Small intestine (tissue), 7 donors: ENCODE measurements around the gene ZWILCH. TPM values are rescaled to one million over a fixed set of nuclear protein-coding genes. Genes with fewer than 3 reads are reported as not detected.

ENCODE experiments used
- DNase-seq, 2 donors: peaks; one replicate each; pipeline versions ENCODE4 v3.0.0 to v3.0.0-alpha.2; 2013
- FAIRE-seq: peaks from 2 replicates; lab custom pipeline; 2012; peaks lifted over from hg19 to GRCh38; lab: Jason Lieb, UNC
- H3K27ac ChIP-seq, 3 donors: one replicate each; pipeline ENCODE4 v1.5.1; 2013; ENCODE audit warnings: low read length in 2 of 3, mild to moderate bottlenecking in 2 of 3, control low read depth in 1 of 3, inconsistent platforms in 1 of 3, low read depth in 1 of 3, moderate library complexity in 1 of 3
- H3K27me3 ChIP-seq, 3 donors: one replicate each; pipeline ENCODE4 v1.6.1; 2013; ENCODE audit warnings: low read length in 3 of 3, inconsistent platforms in 1 of 3; ENCODE audit not compliant: control insufficient read depth in 3 of 3, insufficient read depth in 3 of 3
- H3K36me3 ChIP-seq, 3 donors: one replicate each; pipeline ENCODE4 v1.6.1; 2013; ENCODE audit warnings: low read length in 3 of 3, inconsistent platforms in 1 of 3, low read depth in 1 of 3, mild to moderate bottlenecking in 1 of 3, moderate library complexity in 1 of 3; ENCODE audit not compliant: control insufficient read depth in 3 of 3, insufficient read depth in 2 of 3
- H3K4me1 ChIP-seq, 3 donors: one replicate each; pipeline ENCODE4 v1.6.1; 2013; ENCODE audit warnings: low read length in 2 of 3, inconsistent platforms in 1 of 3, low read depth in 1 of 3, mild to moderate bottlenecking in 1 of 3, moderate library complexity in 1 of 3; ENCODE audit not compliant: control insufficient read depth in 3 of 3, insufficient read depth in 2 of 3
- H3K4me3 ChIP-seq, 3 donors: one replicate each; pipeline ENCODE4 v1.5.1; 2013; ENCODE audit warnings: low read length in 3 of 3, control low read depth in 1 of 3, inconsistent platforms in 1 of 3, low read depth in 1 of 3, mild to moderate bottlenecking in 1 of 3, moderate library complexity in 1 of 3
- H3K9me3 ChIP-seq, 2 donors: one replicate each; pipeline ENCODE4 v1.6.1; 2013; ENCODE audit warnings: low read depth in 1 of 2, low read length in 1 of 2; ENCODE audit not compliant: control insufficient read depth in 2 of 2, insufficient read depth in 1 of 2
- WGBS, 3 donors: extraction: QIAGEN DNeasy Blood & Tissue Kit; methylation state at CpG; one replicate each; pipeline ENCODE4 v1.1.7; 2013; 5-methylcytosine and 5-hydroxymethylcytosine counted together
- polyA plus RNA-seq, 4 donors: library from polyadenylated mRNA; stranded (reverse) in 3 of 4; unstranded in 1 of 4; fragments of 200-250 nt in 3 of 4; fragments of 120-200 nt in 1 of 4; gene quantifications; one replicate each; pipeline versions ENCODE4 v1.2.1 to v1.2.3, GENCODE V29; 2013
- donor health status: healthy with polysubstance abuse.
- donor health status: control.
- donor health status: control.
- donor health status: Bipolar disorder and iron deficiency.
- donor health status: healthy.

Gene ZWILCH
- polyA plus RNA-seq, 4 donors: 2.5 to 13.1 (median 8.5) TPM

DNA sequence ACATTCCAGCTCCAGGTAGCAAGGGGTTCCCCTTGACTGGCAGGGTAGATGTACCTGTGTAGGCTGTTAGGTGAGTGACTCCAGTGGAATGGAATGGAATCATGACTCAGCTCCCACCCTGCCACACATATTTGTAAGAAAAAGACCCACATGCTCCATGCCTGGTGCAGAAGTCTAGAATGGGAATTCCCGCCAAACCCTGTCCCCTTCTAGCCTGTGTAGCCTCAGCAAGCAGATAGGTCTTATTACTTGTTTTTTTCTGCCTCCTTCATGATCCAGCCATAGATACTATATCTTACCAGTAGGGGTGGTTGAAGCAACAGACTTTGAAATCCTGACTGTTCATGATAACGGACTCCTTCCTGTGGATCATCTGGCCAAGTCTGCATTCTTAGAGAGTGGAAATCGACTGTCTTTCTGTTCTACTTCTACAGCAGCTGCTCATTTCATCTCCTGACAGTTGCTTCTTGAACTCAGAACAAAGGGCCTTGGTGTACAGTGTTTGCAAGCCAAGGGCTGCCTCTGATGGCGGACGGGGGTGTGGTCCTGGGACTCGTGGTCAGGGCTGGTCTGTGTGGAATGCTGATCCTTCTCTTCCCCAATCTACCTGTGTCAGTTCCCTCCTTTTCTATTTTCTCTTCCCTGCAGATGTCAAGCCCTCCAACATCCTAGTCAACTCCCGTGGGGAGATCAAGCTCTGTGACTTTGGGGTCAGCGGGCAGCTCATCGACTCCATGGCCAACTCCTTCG lies 23.8 kb upstream of the ZWILCH start:
- Histone ChIP-seq H3K27ac (no peak overlapping the region), H3K4me1 (no peaks in the 10 kb centered on the region), H3K36me3 (peaks cover 9 to 35% (median 9%) of the 10 kb centered on the region in 3 donors), H3K27me3 (no peaks in the 10 kb centered on the region), H3K9me3 (no peaks in the 10 kb centered on the region), H3K4me3 (no peak overlapping the region)
- DNase-seq (no peak), FAIRE-seq (no peak)
- 91 to 95% (median 94%) methylated on average over 10 of the region's 10 CpGs for WGBS, 3 donors

DNA sequence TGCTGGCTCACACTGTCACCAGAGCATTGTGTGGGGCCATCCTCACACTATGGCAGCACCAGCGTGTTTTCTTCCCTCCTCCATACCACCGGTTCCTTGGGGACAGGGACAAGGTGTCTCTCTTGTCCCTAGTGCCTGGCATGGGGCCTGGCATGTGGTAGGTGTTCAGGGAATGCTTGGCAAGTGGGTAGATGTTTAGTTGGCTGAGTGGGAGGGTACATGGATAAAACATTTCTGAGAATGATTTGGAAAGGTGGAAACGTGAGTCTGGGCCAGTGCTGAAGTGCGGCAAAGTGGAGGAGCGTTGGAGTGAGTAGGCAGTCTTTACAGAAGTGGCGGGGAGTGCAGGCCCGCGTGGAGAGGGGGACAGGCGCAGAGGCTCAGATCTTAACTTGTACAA lies 22.6 kb upstream of the ZWILCH start:
- Histone ChIP-seq H3K4me1 (no peaks in the 10 kb centered on the region), H3K36me3 (peaks cover 9 to 40% (median 9%) of the 10 kb centered on the region in 3 donors), H3K4me3 (no peak overlapping the region), H3K27ac (no peak overlapping the region), H3K9me3 (no peaks in the 10 kb centered on the region), H3K27me3 (no peaks in the 10 kb centered on the region)
- 88 to 91% (median 89%) methylated on average over 9 of the region's 9 CpGs for WGBS, 3 donors
- FAIRE-seq (no peak), DNase-seq (no peak)

- peaks cover 12 to 44% (median 12%) of the 10 kb centered on the region in 3 donors for H3K36me3 ChIP-seq
- H3K27ac ChIP-seq: no peak overlapping the region
Observed at GRCh38 chr15:66483131-66483566, 22.0 kb upstream of the ZWILCH start.

DNA sequence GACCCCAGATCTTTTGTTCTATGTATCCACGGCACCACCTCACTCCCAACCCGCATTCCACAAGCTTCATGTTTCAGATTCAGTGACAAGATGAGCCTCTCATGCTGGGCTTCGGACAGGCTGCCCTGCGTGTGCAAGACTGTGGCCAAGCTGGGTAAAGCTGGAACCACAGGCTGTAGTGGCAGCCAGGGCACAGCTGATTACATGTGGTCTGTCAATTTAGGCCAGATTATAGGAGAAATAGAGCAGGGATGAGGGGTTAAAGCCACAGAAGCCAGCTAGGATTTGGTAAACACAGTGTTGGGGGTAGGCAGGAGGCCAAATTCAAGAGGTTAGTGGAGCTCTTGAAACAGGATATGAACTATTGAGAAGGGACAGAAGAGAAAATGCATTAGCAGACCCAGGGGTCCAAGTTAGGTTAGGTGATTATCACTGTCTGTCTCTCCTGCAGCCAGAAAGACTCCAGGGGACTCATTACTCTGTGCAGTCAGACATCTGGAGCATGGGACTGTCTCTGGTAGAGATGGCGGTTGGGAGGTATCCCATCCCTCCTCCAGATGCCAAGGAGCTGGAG lies 20.5 kb upstream of the ZWILCH start:
- 87 to 96% (median 95%) methylated on average over 5 of the region's 5 CpGs for WGBS, 3 donors
- Histone ChIP-seq H3K4me3 (no peak overlapping the region), H3K27ac (no peak overlapping the region)

More at GRCh38 chr15:66483131-66483566, 22.0 kb upstream of the ZWILCH start:
- FAIRE-seq: no peak
- no peaks in the 10 kb centered on the region for H3K4me1 ChIP-seq
- no peaks in the 10 kb centered on the region for H3K27me3 ChIP-seq
- no peaks in the 10 kb centered on the region for H3K9me3 ChIP-seq
- 26 to 66% (median 37%) methylated on average over 3 of the region's 3 CpGs for WGBS, 3 donors
- no peak for DNase-seq
- H3K4me3 ChIP-seq: no peak overlapping the region

DNA sequence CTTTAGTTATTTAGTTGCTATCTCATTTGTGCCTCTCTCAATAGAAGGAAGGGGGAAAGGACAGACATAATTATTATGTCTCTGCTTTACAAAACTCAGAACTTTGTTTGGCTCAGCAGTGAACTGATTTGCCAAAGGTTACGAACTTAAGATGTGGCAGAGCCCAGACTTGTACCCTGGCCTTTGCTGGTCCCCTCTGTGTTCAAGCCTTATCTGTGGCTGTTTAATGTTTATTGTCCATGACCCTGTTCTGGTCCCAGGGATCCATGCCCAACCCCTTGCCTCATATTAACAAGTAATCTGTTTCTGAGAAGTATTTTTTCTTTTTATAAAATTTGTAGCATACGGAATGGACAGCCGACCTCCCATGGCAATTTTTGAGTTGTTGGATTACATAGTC lies 18.2 kb upstream of the ZWILCH start:
- 95 to 98% (median 96%) methylated on average over 3 of the region's 3 CpGs for WGBS, 3 donors
- Histone ChIP-seq H3K36me3 (peaks cover 21 to 64% (median 28%) of the 10 kb centered on the region in 3 donors), H3K9me3 (peaks cover 0 to 1% of the 10 kb centered on the region in 2 donors), H3K4me1 (no peaks in the 10 kb centered on the region), H3K4me3 (no peak overlapping the region), H3K27ac (no peak overlapping the region), H3K27me3 (no peaks in the 10 kb centered on the region)
- FAIRE-seq (no peak), DNase-seq (no peak)

More for the DNA sequence above, 20.5 kb upstream of the ZWILCH start:
- DNase-seq (no peak), FAIRE-seq (no peak)
- Histone ChIP-seq H3K27me3 (no peaks in the 10 kb centered on the region), H3K9me3 (no peaks in the 10 kb centered on the region), H3K36me3 (peaks cover 15 to 58% (median 20%) of the 10 kb centered on the region in 3 donors), H3K4me1 (no peaks in the 10 kb centered on the region)

DNA sequence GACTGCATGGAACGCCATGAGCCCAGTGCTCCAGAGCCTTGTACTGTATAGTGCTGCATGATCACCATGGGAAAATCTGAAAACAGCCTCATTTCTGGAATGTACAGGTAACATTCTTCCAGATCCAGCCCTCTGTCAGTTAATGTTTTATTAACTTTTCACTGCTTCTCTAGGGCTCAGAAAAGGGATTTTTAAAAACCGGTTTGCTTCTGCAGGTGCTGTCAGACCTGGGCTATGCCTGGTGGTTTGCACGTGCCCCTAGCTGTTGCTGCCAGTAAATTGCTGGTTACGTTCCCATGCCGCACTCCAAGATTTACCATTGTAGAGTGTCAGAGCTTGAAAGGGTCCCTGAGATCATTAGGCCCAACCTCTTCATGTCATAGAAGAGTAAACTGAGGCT lies 16.6 kb upstream of the ZWILCH start:
- peaks cover 23 to 58% (median 26%) of the 10 kb centered on the region in 3 donors for H3K36me3 ChIP-seq
- H3K4me3 ChIP-seq: no peak overlapping the region
- FAIRE-seq (no peak), DNase-seq (no peak)
- peaks cover 0 to 1% of the 10 kb centered on the region in 2 donors for H3K9me3 ChIP-seq
- H3K4me1 ChIP-seq: no peaks in the 10 kb centered on the region
- WGBS, 3 donors: 92 to 95% (median 93%) methylated on average over 5 of the region's 5 CpGs
- H3K27ac ChIP-seq: no peak overlapping the region
- H3K27me3 ChIP-seq: no peaks in the 10 kb centered on the region

DNA sequence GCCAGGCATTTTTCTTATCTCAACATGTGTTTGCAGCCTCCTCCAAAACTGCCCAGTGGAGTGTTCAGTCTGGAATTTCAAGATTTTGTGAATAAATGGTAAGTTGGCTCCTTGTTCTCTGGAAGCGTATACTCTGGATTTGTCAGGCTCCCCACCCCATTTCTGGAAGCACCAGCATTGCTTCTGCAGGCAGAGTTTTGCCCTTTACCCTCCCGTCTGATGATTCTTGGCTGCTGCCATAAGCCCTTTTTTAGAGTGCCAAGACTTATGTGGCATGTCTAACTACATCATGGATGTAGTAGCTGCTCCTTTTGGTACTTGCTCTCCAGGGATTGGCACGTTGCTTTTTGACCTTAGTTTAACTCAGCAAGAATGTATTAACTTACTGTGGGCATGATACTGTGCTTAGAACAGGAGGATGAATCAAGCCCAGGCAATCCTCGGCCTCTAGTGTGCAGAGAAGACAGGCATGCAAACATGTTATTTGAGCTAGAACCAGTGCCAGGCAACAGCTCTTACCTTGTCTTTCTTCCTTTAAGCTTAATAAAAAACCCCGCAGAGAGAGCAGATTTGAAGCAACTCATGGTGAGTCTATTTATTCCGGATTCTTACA lies 15.8 kb upstream of the ZWILCH start:
- Histone ChIP-seq H3K9me3 (peaks cover 0 to 1% of the 10 kb centered on the region in 2 donors), H3K27me3 (no peaks in the 10 kb centered on the region), H3K4me1 (no peaks in the 10 kb centered on the region), H3K36me3 (peaks cover 23 to 57% (median 26%) of the 10 kb centered on the region in 3 donors), H3K4me3 (no peak overlapping the region), H3K27ac (no peak overlapping the region)
- FAIRE-seq (no peak), DNase-seq (no peak)
- WGBS, 3 donors: 73 to 82% (median 78%) methylated on average over 6 of the region's 6 CpGs

GRCh38 chr15:66491846-66492245 lies 13.3 kb upstream of the ZWILCH start:
- peaks cover 0 to 17% (median 0%) of the 10 kb centered on the region in 3 donors for H3K4me1 ChIP-seq
- peaks cover 19 to 42% (median 19%) of the 10 kb centered on the region in 3 donors for H3K36me3 ChIP-seq
- no peak overlapping the region for H3K27ac ChIP-seq
- no peak overlapping the region for H3K4me3 ChIP-seq
- FAIRE-seq: no peak
- no peaks in the 10 kb centered on the region for H3K27me3 ChIP-seq
- H3K9me3 ChIP-seq: peaks cover 0 to 1% of the 10 kb centered on the region in 2 donors
- WGBS, 3 donors: 89 to 98% (median 96%) methylated on average over 3 of the region's 3 CpGs
- no peak for DNase-seq
